H1 (cell line): Measurements from ENCODE around the gene INAFM2. TPM values are rescaled to one million over a fixed set of nuclear protein-coding genes. Genes with fewer than 3 reads are reported as not detected.

Source experiments
- CTCF ChIA-PET: fragments of 300-600 bp; sonication (Branson Sonifier 250); formaldehyde crosslinking; loops from one replicate; lab custom pipeline; 2021; ENCODE audit not compliant: partially characterized antibody; lab: Charles Lee
- POLR2A ChIA-PET: fragments of 300-600 bp; sonication (Branson Sonifier 250); formaldehyde crosslinking; loops from one replicate; lab custom pipeline; 2021; ENCODE audit warnings: inconsistent platforms; ENCODE audit not compliant: partially characterized antibody; lab: Charles Lee
- DNase-seq, 2 experiments: peaks; one replicate each; pipeline versions ENCODE4 v3.0.0 to v3.0.0-alpha.2; 2010 to 2022; ENCODE audit warnings: low spot score in 2 of 2, low read depth in 1 of 2, mixed read lengths in 1 of 2
- FAIRE-seq: peaks from 2 replicates; lab custom pipeline; 2011; peaks lifted over from hg19 to GRCh38; lab: Jason Lieb, UNC
- H2AFZ ChIP-seq: 2 replicates; pipeline ENCODE4 v1.8.1; 2012; ENCODE audit warnings: low read length, inconsistent platforms
- H2AK5ac ChIP-seq: 2 replicates; pipeline ENCODE4 v1.6.1; 2013; ENCODE audit warnings: low read depth, low read length
- H2BK120ac ChIP-seq: replicated peaks from 2 replicates; pipeline ENCODE3; 2013; ENCODE audit warnings: low read depth, low read length, inconsistent platforms
- H2BK12ac ChIP-seq: 2 replicates; pipeline ENCODE4 v1.6.1; 2013; ENCODE audit warnings: low read depth, low read length
- H2BK15ac ChIP-seq: 2 replicates; pipeline ENCODE4 v1.6.1; 2013; ENCODE audit warnings: low read length
- H2BK20ac ChIP-seq: 2 replicates; pipeline ENCODE4 v1.6.1; 2013; ENCODE audit warnings: low read length
- H2BK5ac ChIP-seq: 2 replicates; pipeline ENCODE4 v1.6.1; 2013; ENCODE audit warnings: low read depth, low read length
- H3K14ac ChIP-seq: 2 replicates; pipeline ENCODE4 v1.6.1; 2013; ENCODE audit warnings: inconsistent platforms; ENCODE audit not compliant: insufficient read length
- H3K18ac ChIP-seq: 2 replicates; pipeline ENCODE4 v1.6.1; 2013; ENCODE audit warnings: low read length; ENCODE audit errors: extremely low read depth
- H3K23ac ChIP-seq: 2 replicates; pipeline ENCODE4 v1.6.1; 2013; ENCODE audit warnings: inconsistent platforms; ENCODE audit not compliant: insufficient read length
- H3K23me2 ChIP-seq: 2 replicates; pipeline ENCODE4 v1.6.1; 2013; ENCODE audit warnings: low read depth, low read length
- H3K27ac ChIP-seq: 2 replicates; pipeline ENCODE4 v1.6.1; 2011; ENCODE audit warnings: low read depth, low read length, inconsistent platforms
- H3K27me3 ChIP-seq, 4 experiments: replicated peaks in 1 of 4; 1 replicate in 1 of 4; 2 replicates in 3 of 4; pipeline versions ENCODE4 v1.6.1 to v1.8.1; 2011 to 2013; ENCODE audit warnings: low read length in 3 of 4, mild to moderate bottlenecking in 3 of 4, inconsistent platforms in 2 of 4, mixed read lengths in 2 of 4, moderate library complexity in 1 of 4; ENCODE audit not compliant: control insufficient read depth in 3 of 4, insufficient read depth in 3 of 4; ENCODE audit errors: extremely low read depth in 1 of 4
- H3K36me3 ChIP-seq, 4 experiments: 2 replicates each; pipeline versions ENCODE4 v1.6.1 to v1.8.1; 2011 to 2013; ENCODE audit warnings: mild to moderate bottlenecking in 4 of 4, low read length in 3 of 4, moderate library complexity in 2 of 4, control low read depth in 1 of 4, inconsistent platforms in 1 of 4; ENCODE audit not compliant: insufficient read depth in 4 of 4, control insufficient read depth in 2 of 4
- H3K4ac ChIP-seq: replicated peaks from 2 replicates; pipeline ENCODE3; 2013; ENCODE audit warnings: low read length, low read depth, mixed read lengths, inconsistent platforms; ENCODE audit not compliant: insufficient read length
- H3K4me1 ChIP-seq, 4 experiments: replicated peaks in 1 of 4; 1 replicate in 1 of 4; 2 replicates in 3 of 4; pipeline versions ENCODE4 v1.6.1 to v1.8.1; 2011 to 2013; ENCODE audit warnings: low read length in 3 of 4, inconsistent platforms in 2 of 4, mixed read lengths in 1 of 4; ENCODE audit not compliant: insufficient read depth in 4 of 4, control insufficient read depth in 3 of 4
- H3K4me2 ChIP-seq, 2 experiments: 2 replicates each; pipeline versions ENCODE4 v1.6.1 to v1.8.1; 2011 to 2013; ENCODE audit warnings: low read depth in 2 of 2, low read length in 2 of 2, control low read depth in 1 of 2, inconsistent platforms in 1 of 2, mild to moderate bottlenecking in 1 of 2; ENCODE audit not compliant: insufficient read depth in 1 of 2
- H3K4me3 ChIP-seq, 4 experiments: fragments of 200-600, 300-600 bp in 1 of 4; sonication (generic), shearing (Covaris generic), sonication (Bioruptor Twin) in 1 of 4; 2 replicates each; pipeline versions ENCODE4 v1.5.1 to v1.8.1; 2011 to 2016; ENCODE audit warnings: low read length in 4 of 4, low read depth in 3 of 4, control low read depth in 2 of 4, inconsistent platforms in 2 of 4, mild to moderate bottlenecking in 2 of 4, mixed read lengths in 1 of 4, moderate library complexity in 1 of 4; ENCODE audit not compliant: insufficient read depth in 2 of 4; ENCODE audit errors: extremely low read depth in 1 of 4
- H3K56ac ChIP-seq: replicated peaks from 2 replicates; pipeline ENCODE3; 2013; ENCODE audit warnings: low read depth, mild to moderate bottlenecking, mixed read lengths, low read length, inconsistent platforms; ENCODE audit not compliant: insufficient read length
- H3K79me1 ChIP-seq: 2 replicates; pipeline ENCODE4 v1.6.1; 2013; ENCODE audit warnings: low read depth, low read length, control low read depth
- H3K79me2 ChIP-seq, 2 experiments: 2 replicates each; pipeline versions ENCODE4 v1.6.1 to v1.8.1; 2012 to 2013; ENCODE audit warnings: low read length in 2 of 2, mild to moderate bottlenecking in 2 of 2, inconsistent platforms in 1 of 2; ENCODE audit not compliant: insufficient read depth in 2 of 2, control insufficient read depth in 1 of 2
- H3K9ac ChIP-seq, 4 experiments: replicated peaks in 1 of 4; 1 replicate in 1 of 4; 2 replicates in 3 of 4; pipeline versions ENCODE4 v1.6.1 to v1.8.1; 2011 to 2013; ENCODE audit warnings: low read depth in 3 of 4, low read length in 3 of 4, control low read depth in 2 of 4, mild to moderate bottlenecking in 2 of 4, moderate library complexity in 2 of 4, inconsistent platforms in 1 of 4; ENCODE audit errors: extremely low read depth in 1 of 4
- H3K9me3 ChIP-seq, 2 experiments: 2 replicates each; pipeline versions ENCODE4 v1.6.1 to v1.8.1; 2012 to 2013; ENCODE audit warnings: mild to moderate bottlenecking in 2 of 2, moderate library complexity in 2 of 2, control low read depth in 1 of 2, inconsistent platforms in 1 of 2, low read depth in 1 of 2, low read length in 1 of 2, mixed read lengths in 1 of 2; ENCODE audit not compliant: insufficient read depth in 2 of 2
- H4K20me1 ChIP-seq, 2 experiments: replicated peaks in 1 of 2; 2 replicates each; pipeline versions ENCODE3 to v1.8.1; 2011 to 2013; ENCODE audit warnings: inconsistent platforms in 2 of 2, low read length in 2 of 2, mild to moderate bottlenecking in 1 of 2; ENCODE audit not compliant: insufficient read depth in 2 of 2, control insufficient read depth in 1 of 2
- H4K5ac ChIP-seq: 2 replicates; pipeline ENCODE4 v1.6.1; 2013; ENCODE audit warnings: low read length, low read depth, mixed read lengths, inconsistent platforms; ENCODE audit not compliant: insufficient read length
- H4K8ac ChIP-seq: 2 replicates; pipeline ENCODE4 v1.8.0; 2013; ENCODE audit warnings: mild to moderate bottlenecking, moderate library complexity, low read length, inconsistent platforms; ENCODE audit not compliant: insufficient read depth; ENCODE audit errors: extremely low read depth
- H4K91ac ChIP-seq: replicated peaks from 2 replicates; pipeline ENCODE3; 2013; ENCODE audit warnings: low read length, mixed read lengths, inconsistent platforms; ENCODE audit not compliant: insufficient read length
- ASH2L ChIP-seq: fragments of 200-600, 300-600 bp; sonication (generic); IDR thresholded peaks from one replicate; pipeline ENCODE4 v1.7.1; 2017; ENCODE audit warnings: low read length
- E2F6 ChIP-seq: IDR thresholded peaks from 2 replicates; pipeline ENCODE4 v1.6.1; 2012; ENCODE audit warnings: inconsistent platforms
- EZH2 ChIP-seq: fragments of 200-600 bp; sonication (generic); IDR thresholded peaks from 2 replicates; pipeline ENCODE4 v1.7.1; 2012; ENCODE audit warnings: low read depth, mild to moderate bottlenecking, moderate library complexity, low read length, inconsistent platforms; ENCODE audit not compliant: severe bottlenecking
- GABPA ChIP-seq: IDR thresholded peaks from 2 replicates; pipeline ENCODE4 v1.6.1; 2011; ENCODE audit warnings: mild to moderate bottlenecking, low read length, moderate library complexity, borderline replicate concordance; ENCODE audit not compliant: insufficient read depth
- KDM1A ChIP-seq: fragments of 200-600, 300-600 bp; sonication (generic); IDR thresholded peaks from 2 replicates; pipeline ENCODE4 v1.7.1; 2016; ENCODE audit warnings: mild to moderate bottlenecking, low read length, borderline replicate concordance
- KDM4A ChIP-seq: IDR thresholded peaks from one replicate; pipeline ENCODE4 v1.7.1; 2012; ENCODE audit warnings: low read depth, mild to moderate bottlenecking, moderate library complexity, low read length, inconsistent platforms; ENCODE audit not compliant: severe bottlenecking
- RBBP5 ChIP-seq: IDR thresholded peaks from 2 replicates; pipeline ENCODE4 v1.7.1; 2012; ENCODE audit warnings: low read depth, mild to moderate bottlenecking, inconsistent platforms, low read length, moderate library complexity, borderline replicate concordance
- SIN3A ChIP-seq, 2 experiments: IDR thresholded peaks in 1 of 2; conservative IDR thresholded peaks in 1 of 2; 2 replicates each; pipeline ENCODE4 v1.6.1; 2011 to 2012; ENCODE audit warnings: low read length in 2 of 2, improper control_type of control experiment in 1 of 2, low read depth in 1 of 2, mild to moderate bottlenecking in 1 of 2
- SP1 ChIP-seq: IDR thresholded peaks from 2 replicates; pipeline ENCODE4 v1.6.1; 2011; ENCODE audit warnings: low read depth, low read length
- WGBS, 2 experiments: shearing (Covaris generic) in 1 of 2; methylation state at CpG; one replicate each; pipeline versions ENCODE4 v1.1.6 to v1.1.7; 2013 to 2015; ENCODE audit warnings: low lambda C conversion rate in 2 of 2, mixed read lengths in 2 of 2, inconsistent platforms in 1 of 2, low coverage in 1 of 2, missing lambda C conversion rate in 1 of 2; ENCODE audit not compliant: insufficient replicate concordance in 2 of 2, insufficient coverage in 1 of 2, insufficient read length in 1 of 2; ENCODE audit errors: extremely low coverage in 1 of 2, missing lambda C conversion rate in 1 of 2; 5-methylcytosine and 5-hydroxymethylcytosine counted together
- polyA plus RNA-seq, 7 experiments: library from polyadenylated mRNA; depleted of rRNA in 3 of 7; stranded (reverse) in 5 of 7; unstranded in 2 of 7; fragments of >200 nt in 5 of 7; fragments of 200-250 nt in 2 of 7; gene quantifications; 1 replicate in 5 of 7; 2 replicates in 1 of 7; 4 replicates in 1 of 7; pipeline versions ENCODE4 v1.2.1 to v1.2.3, GENCODE V29; 2011 to 2013; ENCODE audit warnings: missing spikeins in 2 of 7, mixed read lengths in 2 of 7
- total RNA-seq: library from RNA; stranded (reverse); fragmentation: NEBNext Ultra II Directional; extraction: Animal tissue kit (Norgen Biotek cat#: 25700); gene quantifications from 2 replicates; pipeline ENCODE4 v1.2.1, GENCODE V29; 2021

Gene INAFM2
- total and polyA plus RNA-seq, 2 of the 8 experiments (the other 6 are each of a cell fraction or from before 2014, with no cell fraction given): 15.3 to 35.1 TPM

GRCh38 chr15:40290918-40291574, 32.4 kb upstream of the INAFM2 start:
- peak overlapping the region; percentile 12 to 54 (median 18); a peak in 5 of 8 replicates for H3K4me3 ChIP-seq
- peak overlapping the region; percentile 98 for H4K91ac ChIP-seq
- peak overlapping the region; percentile 84 for H4K8ac ChIP-seq
- CTCF ChIA-PET: interaction anchor here (1.0 to 16.2 kb wide), 12 partner anchors 15 to 251 kb away, joined by 3 to 518 read pairs (median 5); partner anchors contain the start of genes CCDC9B, INAFM2 and PLCB2
- peak overlapping the region; percentile 92 for H3K4ac ChIP-seq
- peak overlapping the region; percentile 41 for H4K5ac ChIP-seq
- H3K27ac ChIP-seq: no peak overlapping the region
- H2BK12ac ChIP-seq: peak overlapping the region; percentile 95; the same call in 1 of the 2 replicates
- H3K79me2 ChIP-seq: no peaks in the 10 kb centered on the region
- peak overlapping the region; percentile 74 for H2BK120ac ChIP-seq
- H3K4me1 ChIP-seq: peaks cover 0 to 28% (median 14%) of the 10 kb centered on the region in 4 experiments; a peak in 6 of 7 replicates
- POLR2A ChIA-PET: interaction anchor here (0.7 to 5.4 kb wide), 13 partner anchors 9 to 129 kb away, joined by 3 to 46 read pairs (median 4); partner anchors contain the start of genes ANKRD63, INAFM2 and PLCB2
- H3K79me1 ChIP-seq: no peaks in the 10 kb centered on the region; the same call in 1 of the 2 replicates
- FAIRE-seq (no peak), DNase-seq (peak in 1 of 2 experiments; percentile 80)
- no peak overlapping the region for H2BK20ac ChIP-seq
- H3K36me3 ChIP-seq: no peaks in the 10 kb centered on the region
- peaks cover 16 to 52% (median 36%) of the 10 kb centered on the region in 4 experiments; a peak in 6 of 7 replicates for H3K27me3 ChIP-seq
- peak overlapping the region in 1 of 4 experiments; percentile 11; a peak in 1 of 7 replicates for H3K9ac ChIP-seq
- H4K20me1 ChIP-seq: peaks cover 0 to 1% of the 10 kb centered on the region in 2 experiments
- H2BK15ac ChIP-seq: peak overlapping the region; percentile 97; the same call in 1 of the 2 replicates
- no peaks in the 10 kb centered on the region for H3K9me3 ChIP-seq
- 2% methylated on average over 35 of the region's 68 CpGs; no CpG with 5 or more reads in 1 of the 2 experiments for WGBS, 2 experiments
- no peak overlapping the region for H3K56ac ChIP-seq
- no peak overlapping the region for H3K14ac ChIP-seq
- H2AK5ac ChIP-seq: no peak overlapping the region
- H3K4me2 ChIP-seq: peak overlapping the region; percentile 54 to 93
- H3K18ac ChIP-seq: peak overlapping the region; percentile 93
- H2BK5ac ChIP-seq: peak overlapping the region; percentile 52; the same call in 1 of the 2 replicates
- H3K23ac ChIP-seq: no peak overlapping the region
- peak overlapping the region; percentile 12; the same call in 1 of the 2 replicates for H2AFZ ChIP-seq
- H3K23me2 ChIP-seq: peaks cover 3% of the 10 kb centered on the region; the same call in 1 of the 2 replicates
- TF ChIP-seq KDM1A (no peak), SP1 (no peak), EZH2 (peak; percentile 49), ASH2L (peak; percentile 41), KDM4A (peak; percentile 82), SIN3A (conservative IDR thresholded peaks at IDR 0.05 in 1 of 2, IDR thresholded peaks at IDR 0.05 in 1 of 2; ENCODE audit: low read depth in 1 of 2, low read length in 2 of 2) (no peak), GABPA (no peak; the same call in 1 of the 2 replicates), E2F6 (peak; percentile 89), RBBP5 (no peak; the same call in 1 of the 2 replicates)
